GM18909 (cell line): ENCODE measurements around the gene CACNG1.

Source experiments
- ATAC-seq: cut with Tn5 transposase; IDR thresholded peaks from one replicate; pipeline ENCODE4 v1.9.1; 2021; ENCODE audit warnings: mild to moderate bottlenecking; ENCODE audit not compliant: unreplicated experiment, poor library complexity

CACNG1 gene

GRCh38 chr17:67050471-67051154, 6.3 kb downstream of the CACNG1 start:
- ATAC-seq = no peak

GRCh38 chr17:67051155-67051538, 6.8 kb downstream of the CACNG1 start:
- no peak for ATAC-seq

- ATAC-seq = no peak
Measured at GRCh38 chr17:67051837-67052236, 7.5 kb downstream of the CACNG1 start.

GRCh38 chr17:67052720-67053437, 8.5 kb downstream of the CACNG1 start:
- no peak for ATAC-seq

- ATAC-seq = no peak
Measured at GRCh38 chr17:67053438-67054000, 9.2 kb downstream of the CACNG1 start.

GRCh38 chr17:67054011-67054591, 9.7 kb downstream of the CACNG1 start:
- no peak for ATAC-seq

- ATAC-seq = no peak
Measured at GRCh38 chr17:67054608-67055007, 10.3 kb downstream of the CACNG1 start.

GRCh38 chr17:67055041-67055443, 10.7 kb downstream of the CACNG1 start:
- ATAC-seq = no peak

GRCh38 chr17:67055811-67056745, 11.7 kb downstream of the CACNG1 start:
- ATAC-seq = no peak

- no peak for ATAC-seq
Measured at GRCh38 chr17:67056746-67057490, 12.6 kb downstream of the CACNG1 start.

- no peak for ATAC-seq
Measured at GRCh38 chr17:67058036-67058435, 13.7 kb downstream of the CACNG1 start.

GRCh38 chr17:67059372-67059771, 15.0 kb downstream of the CACNG1 start:
- ATAC-seq = no peak

GRCh38 chr17:67063141-67063540, 18.8 kb downstream of the CACNG1 start:
- ATAC-seq = no peak

GRCh38 chr17:67066717-67067116, 22.4 kb downstream of the CACNG1 start:
- no peak for ATAC-seq

GRCh38 chr17:67067571-67068482, 23.5 kb downstream of the CACNG1 start:
- no peak for ATAC-seq

- no peak for ATAC-seq
Measured at GRCh38 chr17:67068999-67069398, 24.6 kb downstream of the CACNG1 start.

- ATAC-seq = no peak
Measured at GRCh38 chr17:67069603-67070136, 25.3 kb downstream of the CACNG1 start.

GRCh38 chr17:67071595-67071994, 27.2 kb downstream of the CACNG1 start:
- ATAC-seq = no peak
